Right lobe of liver (tissue), 4 donors: ENCODE results near the gene GALNTL6.

Source experiments
- CTCF ChIP-seq, 4 donors: fragments of 200-600 bp in 3 of 4; fragments of 450-650 bp in 1 of 4; IDR thresholded peaks; one replicate each; pipeline versions ENCODE4 v1.5.1 to v1.8.0; 2016 to 2022; ENCODE audit warnings: antibody characterized with exemption in 4 of 4, mild to moderate bottlenecking in 2 of 4
- POLR2A ChIP-seq: fragments of 450-650 bp; IDR thresholded peaks from one replicate; pipeline ENCODE4 v1.6.1; 2017; ENCODE audit warnings: antibody characterized with exemption, mild to moderate bottlenecking
- donor health status: DM: no; HTN: no; CAD: no.
- donor health status: DM: no; HTN: no; CAD: no.
- donor health status: DM: no; HTN: yes; CAD: no.

GRCh38 chr4:171978216-171978615, 165.0 kb downstream of the GALNTL6 start:
- TF ChIP-seq CTCF (IDR thresholded peaks at IDR 0.05), result no peak
- no peak for TF ChIP-seq POLR2A
